ENCODE measurements around the gene PHYKPL.
"Not testable (repeated sequence)": the region's sequence is repeated elsewhere in the genome, so short reads cannot be mapped to it uniquely, and the experiment has no call there.

PHYKPL gene

GRCh38 chr5:178238711-178239592 is 6.3 kb upstream of the PHYKPL start:
- DNase-seq = no peak

GRCh38 chr5:178238313-178238635 is 5.7 kb upstream of the PHYKPL start:
- DNase-seq = no peak

GRCh38 chr5:178237431-178238312 is 5.1 kb upstream of the PHYKPL start:
- DNase-seq = no peak

GRCh38 chr5:178236679-178237078 is 4.1 kb upstream of the PHYKPL start:
- DNase-seq = no peak

- DNase-seq = no peak
These were observed 3.5 kb upstream of the PHYKPL start for GRCh38 chr5:178236126-178236525.

GRCh38 chr5:178235588-178235974 is 3.0 kb upstream of the PHYKPL start:
- DNase-seq = no peak

- peak; percentile 77 for DNase-seq
These were observed 2.4 kb upstream of the PHYKPL start for GRCh38 chr5:178234750-178235587.

GRCh38 chr5:178234121-178234749 is 1.6 kb upstream of the PHYKPL start:
- no peak for DNase-seq

- no peak for DNase-seq
These were observed 373 bp upstream of the PHYKPL start for GRCh38 chr5:178232920-178233429.

GRCh38 chr5:178231539-178232123 is 971 bp downstream of the PHYKPL start:
- no peak for DNase-seq

- DNase-seq = no peak
These were observed 1.6 kb downstream of the PHYKPL start for GRCh38 chr5:178230879-178231538.

- DNase-seq = no peak
These were observed 2.7 kb downstream of the PHYKPL start for GRCh38 chr5:178229861-178230260.

GRCh38 chr5:178229111-178229510 is 3.5 kb downstream of the PHYKPL start:
- not testable (repeated sequence) for DNase-seq

GRCh38 chr5:178228609-178229008 is 4.0 kb downstream of the PHYKPL start:
- no peak for DNase-seq

GRCh38 chr5:178227929-178228328 is 4.7 kb downstream of the PHYKPL start:
- DNase-seq = no peak

GRCh38 chr5:178227138-178227659 is 5.4 kb downstream of the PHYKPL start:
- DNase-seq = no peak

GRCh38 chr5:178225174-178225573 is 7.4 kb downstream of the PHYKPL start:
- no peak for DNase-seq

- no peak for DNase-seq
These were observed 8.2 kb downstream of the PHYKPL start for GRCh38 chr5:178224403-178224802.

- DNase-seq = no peak
These were observed 8.7 kb downstream of the PHYKPL start for GRCh38 chr5:178223828-178224335.

GRCh38 chr5:178223196-178223773 is 9.3 kb downstream of the PHYKPL start:
- no peak for DNase-seq
